Bronchial epithelial cell (primary cell): Measurements from ENCODE around the gene DEFB125. TPM values are rescaled to one million over a fixed set of nuclear protein-coding genes. Genes with fewer than 3 reads are reported as not detected.

Experiments used
- DNase-seq: peaks from one replicate; pipeline ENCODE4 v3.0.0-alpha.2; 2010; ENCODE audit warnings: low read depth
- FAIRE-seq: peaks from 2 replicates; lab custom pipeline; 2011; peaks lifted over from hg19 to GRCh38; lab: Jason Lieb, UNC
- H3K27me3 ChIP-seq: 2 replicates; pipeline ENCODE4 v1.5.1; 2011; ENCODE audit warnings: low read length; ENCODE audit not compliant: control insufficient read depth, insufficient read depth
- H3K36me3 ChIP-seq: 2 replicates; pipeline ENCODE4 v1.5.1; 2011; ENCODE audit warnings: low read length; ENCODE audit not compliant: control insufficient read depth, insufficient read depth
- H3K4me3 ChIP-seq: 2 replicates; pipeline ENCODE4 v1.5.1; 2011; ENCODE audit warnings: mild to moderate bottlenecking, low read depth, low read length, control low read depth
- CTCF ChIP-seq: IDR thresholded peaks from 2 replicates; pipeline ENCODE4 v1.5.1; 2011; ENCODE audit warnings: mild to moderate bottlenecking, moderate library complexity, low read length, control low read depth, inconsistent platforms; ENCODE audit not compliant: insufficient read depth, severe bottlenecking
- total RNA-seq: library from RNA; depleted of rRNA; stranded (reverse); fragments of >200 nt; gene quantifications from 2 replicates; pipeline ENCODE4 v1.2.1, GENCODE V29; 2014

Gene DEFB125
- total RNA-seq = not detected in 2 replicates

GRCh38 chr20:87401-87800, at the start of gene DEFB125:
DEFB125 (plus strand) TSS chr20:87672; CDS start chr20:87710, 38 bp downstream.
- no peak within 1 kb of the TSS for H3K4me3 ChIP-seq
- DNase-seq (no peak), FAIRE-seq (no peak)
- H3K27me3 ChIP-seq = no peaks in the 10 kb centered on the region
- H3K36me3 ChIP-seq = no peaks in the 10 kb centered on the region
- no peak for TF ChIP-seq CTCF

- no peaks in the 10 kb centered on the region for H3K27me3 ChIP-seq
- TF ChIP-seq CTCF = no peak
- DNase-seq (no peak), FAIRE-seq (no peak)
- no peak overlapping the region for H3K4me3 ChIP-seq
- no peaks in the 10 kb centered on the region for H3K36me3 ChIP-seq
These were observed 27.2 kb upstream of the DEFB125 start for GRCh38 chr20:60035-60918.

- no peak for DNase-seq
- no peaks in the 10 kb centered on the region for H3K36me3 ChIP-seq
- no peak for FAIRE-seq
- no peaks in the 10 kb centered on the region for H3K27me3 ChIP-seq
- H3K4me3 ChIP-seq = no peak overlapping the region
- no peak for TF ChIP-seq CTCF
These were observed 26.2 kb upstream of the DEFB125 start for GRCh38 chr20:61230-61629.

GRCh38 chr20:61757-62156, 25.7 kb upstream of the DEFB125 start:
- DNase-seq (no peak), FAIRE-seq (no peak)

GRCh38 chr20:62487-62886, 25.0 kb upstream of the DEFB125 start:
- no peak overlapping the region for H3K4me3 ChIP-seq
- DNase-seq = no peak
- no peaks in the 10 kb centered on the region for H3K36me3 ChIP-seq
- H3K27me3 ChIP-seq = no peaks in the 10 kb centered on the region
- FAIRE-seq = no peak
- TF ChIP-seq CTCF = no peak

More at GRCh38 chr20:61757-62156, 25.7 kb upstream of the DEFB125 start:
- TF ChIP-seq CTCF = no peak
- Histone ChIP-seq H3K36me3 (no peaks in the 10 kb centered on the region), H3K27me3 (no peaks in the 10 kb centered on the region), H3K4me3 (no peak overlapping the region)
